GM10266 (cell line): ENCODE results near the gene TPRA1.

Experiments
- DNase-seq: peaks from one replicate; pipeline ENCODE4 v3.0.0; 2012; ENCODE audit errors: extremely low spot score
- TF ChIP-seq, protein P1 (sequence below): IDR thresholded peaks from 2 replicates; pipeline ENCODE4 v1.5.1; 2012; ENCODE audit warnings: mild to moderate bottlenecking, low read depth; ENCODE audit not compliant: control insufficient read depth, insufficient read depth; ENCODE audit errors: missing control alignments

Gene TPRA1

DNA sequence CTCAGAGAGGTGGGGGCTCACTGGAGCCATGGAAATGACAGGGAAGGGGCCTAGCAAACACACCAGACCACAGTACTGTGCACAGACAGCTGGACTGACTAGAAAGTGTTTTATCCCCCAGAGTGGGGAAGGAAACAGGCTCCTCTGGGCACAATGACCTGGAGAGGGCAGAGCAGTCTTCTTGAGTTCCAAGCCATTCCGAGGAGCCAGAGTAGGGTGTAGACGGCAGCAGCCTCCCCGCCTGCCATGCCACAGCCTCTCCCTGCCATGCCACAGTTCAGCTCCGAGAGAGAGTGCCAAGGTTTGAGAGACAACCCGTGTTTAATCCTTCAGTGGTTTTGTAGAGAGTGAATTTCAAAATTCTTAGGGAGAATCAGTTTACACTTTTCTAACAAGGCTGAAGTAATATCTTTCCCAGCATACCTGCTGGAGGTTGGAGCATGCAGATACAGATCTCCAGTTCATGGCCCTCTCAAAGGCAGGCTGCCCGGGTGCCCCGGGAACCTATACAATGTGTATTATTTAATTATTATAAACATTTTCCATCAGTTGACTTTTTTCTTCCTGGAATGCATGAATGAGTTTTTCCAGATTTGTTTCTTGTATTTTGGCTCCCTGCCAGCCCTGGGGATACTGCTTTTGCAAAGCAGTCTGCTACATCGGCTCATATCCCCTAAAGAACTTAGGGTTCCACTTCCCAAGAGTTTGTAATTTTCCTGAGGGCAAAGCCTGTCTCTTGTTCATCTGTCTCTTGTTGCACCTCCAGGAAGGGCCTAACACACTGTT, 41.7 kb upstream of the TPRA1 start:
- DNase-seq, result no peak
- TF ChIP-seq, protein P1, sequence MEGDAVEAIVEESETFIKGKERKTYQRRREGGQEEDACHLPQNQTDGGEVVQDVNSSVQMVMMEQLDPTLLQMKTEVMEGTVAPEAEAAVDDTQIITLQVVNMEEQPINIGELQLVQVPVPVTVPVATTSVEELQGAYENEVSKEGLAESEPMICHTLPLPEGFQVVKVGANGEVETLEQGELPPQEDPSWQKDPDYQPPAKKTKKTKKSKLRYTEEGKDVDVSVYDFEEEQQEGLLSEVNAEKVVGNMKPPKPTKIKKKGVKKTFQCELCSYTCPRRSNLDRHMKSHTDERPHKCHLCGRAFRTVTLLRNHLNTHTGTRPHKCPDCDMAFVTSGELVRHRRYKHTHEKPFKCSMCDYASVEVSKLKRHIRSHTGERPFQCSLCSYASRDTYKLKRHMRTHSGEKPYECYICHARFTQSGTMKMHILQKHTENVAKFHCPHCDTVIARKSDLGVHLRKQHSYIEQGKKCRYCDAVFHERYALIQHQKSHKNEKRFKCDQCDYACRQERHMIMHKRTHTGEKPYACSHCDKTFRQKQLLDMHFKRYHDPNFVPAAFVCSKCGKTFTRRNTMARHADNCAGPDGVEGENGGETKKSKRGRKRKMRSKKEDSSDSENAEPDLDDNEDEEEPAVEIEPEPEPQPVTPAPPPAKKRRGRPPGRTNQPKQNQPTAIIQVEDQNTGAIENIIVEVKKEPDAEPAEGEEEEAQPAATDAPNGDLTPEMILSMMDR, result no peak

DNA sequence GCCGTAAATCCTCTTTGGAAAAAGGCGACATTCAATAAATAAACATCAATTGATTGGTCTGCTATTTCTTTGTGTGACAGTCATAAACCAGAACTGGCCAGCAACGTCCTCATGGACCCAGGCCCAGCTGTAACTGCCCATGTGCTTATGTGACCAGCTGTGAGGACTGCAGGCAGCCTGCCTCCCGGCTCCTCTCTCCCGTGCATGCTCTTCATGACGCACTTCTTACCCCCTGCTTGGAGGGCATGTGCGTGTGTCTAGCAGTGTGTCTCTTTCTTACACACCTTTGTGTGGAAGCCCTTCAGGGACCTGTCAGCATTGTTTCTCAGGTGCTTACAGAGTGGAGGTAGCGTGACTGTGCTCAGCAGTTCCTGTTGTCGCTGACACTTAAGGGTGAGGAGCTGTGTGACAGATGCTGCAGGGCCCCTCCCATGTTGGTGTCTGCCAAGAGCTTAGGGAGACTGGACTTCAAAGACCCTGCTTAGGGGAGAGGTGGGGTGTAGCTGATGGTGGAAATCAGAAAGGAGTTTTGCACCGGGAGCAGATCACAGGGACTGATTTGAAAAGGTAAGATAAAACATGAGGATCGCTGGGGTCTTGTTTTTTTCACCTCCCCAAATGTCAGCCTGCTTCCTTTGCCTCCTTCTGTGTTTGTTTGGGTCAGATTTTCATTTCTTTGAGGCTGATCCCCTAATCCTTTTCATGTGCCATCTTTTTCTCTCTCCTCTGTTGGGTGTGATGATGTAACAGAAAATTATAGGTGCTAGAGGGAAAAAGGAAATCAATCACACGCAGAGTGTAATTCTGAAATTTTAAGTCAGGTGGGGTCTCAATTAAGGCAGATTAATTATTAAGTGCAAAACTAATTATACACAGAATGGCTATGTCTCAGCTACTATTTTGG, 40.5 kb upstream of the TPRA1 start:
- TF ChIP-seq, protein P1, result no peak
- no peak for DNase-seq

DNA sequence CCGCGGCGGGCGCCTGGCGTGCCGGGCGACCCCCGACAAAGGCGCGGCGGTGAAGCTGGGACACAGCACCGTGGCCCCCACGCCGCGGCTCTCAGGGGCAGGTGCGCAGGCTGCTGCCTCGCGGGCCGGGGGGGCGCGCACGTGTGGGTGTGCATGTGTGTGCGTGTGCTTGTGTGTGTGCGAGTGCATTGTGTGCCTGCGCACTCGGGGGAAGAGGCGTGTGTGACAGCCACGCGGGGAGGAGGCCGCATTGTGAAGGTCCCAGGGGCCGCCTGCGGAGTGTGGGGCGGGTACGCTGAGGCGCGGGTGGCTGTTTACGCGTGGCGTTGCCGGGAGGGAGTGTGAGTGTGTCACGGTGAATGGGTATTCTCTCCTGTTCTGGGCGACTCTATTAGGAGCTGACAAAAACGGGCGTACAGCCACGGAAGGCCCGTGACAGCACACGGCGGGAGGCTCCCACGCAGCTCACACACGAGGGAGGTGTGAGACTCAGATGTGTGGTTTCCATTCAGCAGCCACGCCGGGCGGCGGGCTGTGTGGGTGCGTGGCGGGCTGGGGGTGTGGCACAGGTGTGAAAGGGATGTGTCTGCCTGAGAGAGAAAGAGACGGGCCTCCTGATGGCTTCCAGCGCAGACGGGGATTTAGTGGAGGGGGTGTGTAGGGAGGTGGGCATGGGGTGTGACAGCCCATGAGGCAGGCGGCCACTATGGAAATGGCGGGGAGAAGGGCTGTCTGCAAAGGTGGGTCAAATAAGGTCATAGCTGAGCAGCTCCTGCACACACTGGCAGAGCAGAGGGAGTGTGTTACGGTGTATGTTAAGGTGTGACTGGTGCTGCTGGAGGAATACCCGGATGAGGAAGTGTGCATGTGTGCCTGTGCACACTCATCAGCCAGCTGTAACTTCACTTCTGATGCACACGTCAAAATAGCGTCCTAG, 39.2 kb upstream of the TPRA1 start:
- DNase-seq, result no peak
- TF ChIP-seq, protein P1, result no peak

DNA sequence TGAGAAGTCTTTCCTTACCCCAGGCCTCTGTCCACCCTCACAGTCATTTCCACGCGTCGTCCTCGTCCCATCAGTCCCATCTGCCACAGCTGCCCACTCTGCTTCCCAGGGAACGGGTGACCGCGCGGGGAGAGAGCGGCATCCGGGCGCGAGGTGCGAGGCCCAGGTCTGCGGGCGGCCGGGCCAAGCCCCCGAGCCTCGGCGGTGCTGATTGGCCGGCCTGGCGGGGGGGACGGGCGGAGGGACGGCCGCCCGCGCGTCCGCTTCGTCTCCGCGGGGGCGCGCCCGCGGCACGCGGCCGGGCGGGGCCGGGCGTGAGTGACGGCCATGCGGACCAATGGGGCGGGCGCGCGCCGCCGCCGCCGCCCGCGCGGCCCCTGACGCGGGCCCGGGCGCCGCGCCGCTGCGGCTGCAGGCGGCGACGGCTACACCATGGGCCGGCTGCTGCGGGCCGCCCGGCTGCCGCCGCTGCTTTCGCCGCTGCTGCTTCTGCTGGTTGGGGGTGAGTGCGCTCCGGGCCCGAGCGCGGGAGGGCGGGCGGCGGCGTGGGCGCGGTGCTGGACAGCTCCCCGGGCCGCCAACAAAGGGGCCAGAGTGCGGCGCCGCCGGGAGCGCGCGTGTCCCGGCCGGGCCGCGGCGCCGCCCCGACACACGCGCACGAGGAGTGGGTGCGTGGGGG, 38.4 kb upstream of the TPRA1 start, which contains the start of gene PODXL2:
Gene PODXL2 (plus strand): TSS at position 398 of the 679 bp plus-strand sequence. CDS start 35 bp downstream, at position 433.
- peak; percentile 78 for DNase-seq

DNA sequence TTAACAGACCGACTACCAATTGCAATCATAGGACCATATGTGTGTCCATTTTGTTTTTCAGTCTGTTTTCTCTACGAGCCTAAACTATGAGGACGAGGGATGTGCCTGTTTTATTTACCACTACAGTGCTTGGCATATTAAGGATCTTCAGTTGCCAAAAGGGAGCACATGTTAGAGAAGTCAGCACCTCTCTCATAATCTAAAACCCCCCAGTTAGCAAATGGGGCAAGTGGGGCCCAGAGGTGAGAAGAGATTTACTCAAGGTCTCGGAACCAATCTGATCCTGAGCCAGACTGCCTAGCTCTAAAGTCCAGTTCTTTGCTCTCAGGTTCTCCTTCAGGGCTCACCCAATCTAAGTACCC, 37.9 kb upstream of the TPRA1 start:
- TF ChIP-seq, protein P1, result no peak
- DNase-seq, result no peak

More for the DNA sequence above, 38.4 kb upstream of the TPRA1 start, which contains the start of gene PODXL2:
- TF ChIP-seq, protein P1, result no peak

DNA sequence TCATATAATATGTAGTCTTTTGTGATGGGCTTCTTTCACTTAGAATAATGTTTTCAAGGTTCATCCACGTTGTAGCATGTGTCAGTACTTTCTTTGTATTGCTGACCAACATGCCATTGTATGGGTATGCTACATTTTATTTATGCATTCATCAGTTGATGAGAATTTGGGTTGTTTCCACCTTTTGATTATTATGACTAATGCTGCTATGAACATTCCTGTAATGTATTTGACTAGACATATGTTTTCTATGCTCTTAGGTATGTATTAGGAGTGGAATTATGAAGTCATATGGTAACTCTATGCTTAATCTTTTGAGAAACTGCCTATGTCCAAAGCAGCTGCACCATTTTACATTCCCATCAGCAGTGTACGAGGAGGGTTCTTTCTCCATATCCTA, 35.3 kb upstream of the TPRA1 start:
- TF ChIP-seq, protein P1, result no peak

More for the DNA sequence above, 35.3 kb upstream of the TPRA1 start:
- DNase-seq, result no peak
